Stimulated activated CD8-positive, alpha-beta memory T cell treated with anti-CD3 and anti-CD28 coated beads, Interleukin-12 subunit alpha, Interleukin-12 subunit beta, amount 100 ng/mL, for 24 hours (primary cell): ENCODE data around the gene ENPP6.
"Not testable (repeated sequence)": the region's sequence is repeated elsewhere in the genome, so short reads cannot be mapped to it uniquely, and the experiment has no call there.

Experiments used
- DNase-seq: peaks from one replicate; pipeline ENCODE4 v3.0.0-alpha.2; 2020; ENCODE audit errors: extremely low read depth

Gene ENPP6

GRCh38 chr4:184061582-184061981 lies 156.1 kb downstream of the ENPP6 start:
- DNase-seq, result no peak

- no peak for DNase-seq
These were observed 158.6 kb downstream of the ENPP6 start for GRCh38 chr4:184059099-184059498.

GRCh38 chr4:184058026-184058425 lies 159.6 kb downstream of the ENPP6 start:
- no peak for DNase-seq

GRCh38 chr4:184056877-184057276 lies 160.8 kb downstream of the ENPP6 start:
- DNase-seq, result no peak

GRCh38 chr4:184053434-184053833 lies 164.2 kb downstream of the ENPP6 start:
- no peak for DNase-seq

- DNase-seq, result no peak
These were observed 165.1 kb downstream of the ENPP6 start for GRCh38 chr4:184052616-184053015.

GRCh38 chr4:184051262-184051661 lies 166.4 kb downstream of the ENPP6 start:
- not testable (repeated sequence) for DNase-seq

- DNase-seq, result no peak
These were observed 171.5 kb downstream of the ENPP6 start for GRCh38 chr4:184046148-184046547.

- no peak for DNase-seq
These were observed 176.5 kb downstream of the ENPP6 start for GRCh38 chr4:184041156-184041555.

- DNase-seq, result no peak
These were observed 177.7 kb downstream of the ENPP6 start for GRCh38 chr4:184039963-184040383.
